ENCODE data around the gene CNPY4.

- TF ChIP-seq CTCF (IDR thresholded peaks at IDR 0.05) (no peak), POLR2A (IDR thresholded peaks at IDR 0.05) (no peak)
Measured at GRCh38 chr7:100105534-100105933, 13.9 kb upstream of the CNPY4 start.

Measured in uterus (tissue), 2 donors.